Mesenchymal stem cell (in vitro differentiated cells and primary cell): Measurements from ENCODE around the gene NECTIN1.

Experiments used
- DNase-seq: peaks from one replicate; pipeline ENCODE4 v3.0.0-alpha.2; 2013
- H2AFZ ChIP-seq: one replicate; pipeline ENCODE4 v1.6.1; 2013; ENCODE audit warnings: low read depth, mild to moderate bottlenecking, control low read depth, inconsistent platforms, low read length, moderate library complexity
- H2AK5ac ChIP-seq: 2 replicates; pipeline ENCODE4 v1.6.1; 2013; ENCODE audit warnings: low read length, moderate library complexity, mild to moderate bottlenecking, inconsistent platforms; ENCODE audit not compliant: severe bottlenecking
- H2BK120ac ChIP-seq: one replicate; pipeline ENCODE4 v1.6.1; 2013; ENCODE audit warnings: low read depth, mild to moderate bottlenecking, inconsistent platforms, low read length, moderate library complexity
- H2BK12ac ChIP-seq, 2 experiments: one replicate each; pipeline ENCODE4 v1.6.1; 2013; ENCODE audit warnings: inconsistent platforms in 2 of 2, low read length in 2 of 2, mild to moderate bottlenecking in 2 of 2, moderate library complexity in 2 of 2, control low read depth in 1 of 2
- H2BK15ac ChIP-seq: one replicate; pipeline ENCODE4 v1.6.1; 2013; ENCODE audit warnings: mild to moderate bottlenecking, low read depth, inconsistent platforms; ENCODE audit not compliant: poor library complexity, severe bottlenecking
- H2BK5ac ChIP-seq: 2 replicates; pipeline ENCODE4 v1.6.1; 2013; ENCODE audit warnings: low read depth, mild to moderate bottlenecking, low read length, control low read depth, inconsistent platforms; ENCODE audit not compliant: poor library complexity, severe bottlenecking
- H3K14ac ChIP-seq, 2 experiments: one replicate each; pipeline ENCODE4 v1.6.1; 2013; ENCODE audit warnings: inconsistent platforms in 2 of 2, low read length in 2 of 2, control low read depth in 1 of 2, mild to moderate bottlenecking in 1 of 2, moderate library complexity in 1 of 2
- H3K18ac ChIP-seq, 2 experiments: one replicate each; pipeline ENCODE4 v1.6.1; 2013; ENCODE audit warnings: inconsistent platforms in 2 of 2, low read length in 2 of 2, control low read depth in 1 of 2, low read depth in 1 of 2, mild to moderate bottlenecking in 1 of 2
- H3K23ac ChIP-seq, 2 experiments: one replicate each; pipeline ENCODE4 v1.6.1; 2013; ENCODE audit warnings: inconsistent platforms in 2 of 2, low read length in 2 of 2, mild to moderate bottlenecking in 2 of 2, moderate library complexity in 2 of 2, control low read depth in 1 of 2
- H3K27ac ChIP-seq: 2 replicates; pipeline ENCODE4 v1.5.1; 2013; ENCODE audit warnings: mild to moderate bottlenecking, moderate library complexity, low read length, control low read depth, inconsistent platforms; ENCODE audit not compliant: poor library complexity, severe bottlenecking
- H3K27me3 ChIP-seq, 2 experiments: 2 replicates each; pipeline versions ENCODE4 v1.6.1 to v1.7.0; 2013; ENCODE audit warnings: low read length in 2 of 2, mild to moderate bottlenecking in 2 of 2, moderate library complexity in 2 of 2, control low read depth in 1 of 2, inconsistent platforms in 1 of 2; ENCODE audit not compliant: control insufficient read depth in 1 of 2, insufficient read depth in 1 of 2
- H3K36me3 ChIP-seq, 2 experiments: 2 replicates each; pipeline versions ENCODE4 v1.6.1 to v1.7.0; 2013; ENCODE audit warnings: low read length in 2 of 2, control low read depth in 1 of 2, inconsistent platforms in 1 of 2, low read depth in 1 of 2, mild to moderate bottlenecking in 1 of 2; ENCODE audit not compliant: insufficient read depth in 2 of 2, control insufficient read depth in 1 of 2
- H3K4ac ChIP-seq, 2 experiments: one replicate each; pipeline ENCODE4 v1.6.1; 2013; ENCODE audit warnings: inconsistent platforms in 2 of 2, low read length in 2 of 2, mild to moderate bottlenecking in 2 of 2, moderate library complexity in 2 of 2, control low read depth in 1 of 2, low read depth in 1 of 2
- H3K4me1 ChIP-seq: 2 replicates; pipeline ENCODE4 v1.6.1; 2013; ENCODE audit warnings: low read depth, low read length, control low read depth; ENCODE audit not compliant: control insufficient read depth, insufficient read depth
- H3K4me2 ChIP-seq: 2 replicates; pipeline ENCODE4 v1.6.1; 2013; ENCODE audit warnings: low read length, mild to moderate bottlenecking, inconsistent platforms; ENCODE audit not compliant: poor library complexity, severe bottlenecking
- H3K4me3 ChIP-seq, 2 experiments: 2 replicates each; pipeline versions ENCODE4 v1.5.1 to v1.7.0; 2013; ENCODE audit warnings: low read length in 2 of 2, mild to moderate bottlenecking in 2 of 2, control low read depth in 1 of 2, low read depth in 1 of 2; ENCODE audit not compliant: insufficient read depth in 1 of 2
- H3K79me1 ChIP-seq: replicated peaks from 2 replicates; pipeline ENCODE4 v1.6.1; 2013; ENCODE audit warnings: mild to moderate bottlenecking, control low read depth, low read length, inconsistent platforms; ENCODE audit not compliant: poor library complexity, severe bottlenecking
- H3K9ac ChIP-seq: 2 replicates; pipeline ENCODE4 v1.7.0; 2013; ENCODE audit warnings: mild to moderate bottlenecking, low read length, moderate library complexity
- H3K9me3 ChIP-seq: 2 replicates; pipeline ENCODE4 v1.7.0; 2013; ENCODE audit warnings: mild to moderate bottlenecking, low read length; ENCODE audit not compliant: control insufficient read depth
- H4K8ac ChIP-seq: one replicate; pipeline ENCODE4 v1.6.1; 2013; ENCODE audit warnings: inconsistent platforms, mild to moderate bottlenecking, low read length, moderate library complexity
- H4K91ac ChIP-seq: one replicate; pipeline ENCODE4 v1.6.1; 2013; ENCODE audit warnings: mild to moderate bottlenecking, low read length, inconsistent platforms
- WGBS: methylation state at CpG from one replicate; pipeline ENCODE4 v1.1.7; 2013; ENCODE audit warnings: mixed read lengths; 5-methylcytosine and 5-hydroxymethylcytosine counted together

The NECTIN1 gene

GRCh38 chr11:119608201-119608600 lies 120.8 kb downstream of the NECTIN1 start:
- Histone ChIP-seq H3K27me3 (peaks cover 0 to 15% of the 10 kb centered on the region in 2 experiments), H3K36me3 (no peaks in the 10 kb centered on the region), H2AFZ (no peak overlapping the region), H3K4me3 (no peak overlapping the region), H3K79me1 (no peaks in the 10 kb centered on the region), H4K8ac (no peak overlapping the region), H3K23ac (no peak overlapping the region), H3K27ac (no peak overlapping the region), H3K18ac (no peak overlapping the region), H2BK15ac (no peak overlapping the region), H2AK5ac (no peak overlapping the region), H3K4me1 (peaks cover 4% of the 10 kb centered on the region), H3K4ac (no peak overlapping the region), H2BK5ac (no peak overlapping the region), H3K14ac (no peak overlapping the region), H3K4me2 (no peak overlapping the region), H2BK120ac (no peak overlapping the region), H3K9me3 (peaks cover 6% of the 10 kb centered on the region), H2BK12ac (no peak overlapping the region), H4K91ac (no peak overlapping the region), H3K9ac (no peak overlapping the region)
- WGBS = 74% methylated on average over 6 of the region's 6 CpGs
- DNase-seq = no peak

GRCh38 chr11:119607726-119608125 lies 121.3 kb downstream of the NECTIN1 start:
- H4K91ac ChIP-seq = no peak overlapping the region

GRCh38 chr11:119605137-119605665 lies 123.8 kb downstream of the NECTIN1 start:
- H3K9ac ChIP-seq = no peak overlapping the region
- H2BK12ac ChIP-seq = peak overlapping the region in 1 of 2 experiments; percentile 23
- H2BK5ac ChIP-seq = no peak overlapping the region
- H3K9me3 ChIP-seq = no peaks in the 10 kb centered on the region
- no peak overlapping the region for H3K27ac ChIP-seq
- H2BK15ac ChIP-seq = no peak overlapping the region
- H2AFZ ChIP-seq = no peak overlapping the region
- H3K4ac ChIP-seq = no peak overlapping the region
- no peak overlapping the region for H3K4me3 ChIP-seq
- H3K23ac ChIP-seq = no peak overlapping the region
- no peak overlapping the region for H3K4me2 ChIP-seq
- H3K18ac ChIP-seq = no peak overlapping the region
- peaks cover 6% of the 10 kb centered on the region for H3K4me1 ChIP-seq
- H2BK120ac ChIP-seq = no peak overlapping the region
- no peaks in the 10 kb centered on the region for H3K79me1 ChIP-seq
- no peak overlapping the region for H3K14ac ChIP-seq
- H3K27me3 ChIP-seq = peaks cover 0 to 15% of the 10 kb centered on the region in 2 experiments
- H4K8ac ChIP-seq = no peak overlapping the region
- H4K91ac ChIP-seq = no peak overlapping the region
- no peak overlapping the region for H2AK5ac ChIP-seq
- no peak for DNase-seq
- WGBS = 84% methylated on average over 16 of the region's 17 CpGs
- H3K36me3 ChIP-seq = no peaks in the 10 kb centered on the region

More at GRCh38 chr11:119607726-119608125, 121.3 kb downstream of the NECTIN1 start:
- Histone ChIP-seq H3K4me1 (peaks cover 4% of the 10 kb centered on the region), H3K27ac (no peak overlapping the region), H3K18ac (no peak overlapping the region), H2AK5ac (no peak overlapping the region), H3K27me3 (peaks cover 0 to 15% of the 10 kb centered on the region in 2 experiments), H2BK120ac (no peak overlapping the region), H3K14ac (no peak overlapping the region), H3K9me3 (peaks cover 4% of the 10 kb centered on the region), H3K36me3 (no peaks in the 10 kb centered on the region), H3K4ac (no peak overlapping the region), H3K23ac (no peak overlapping the region), H2AFZ (no peak overlapping the region), H2BK15ac (no peak overlapping the region), H3K4me2 (no peak overlapping the region), H2BK12ac (no peak overlapping the region), H4K8ac (no peak overlapping the region), H2BK5ac (no peak overlapping the region), H3K4me3 (no peak overlapping the region), H3K9ac (no peak overlapping the region), H3K79me1 (no peaks in the 10 kb centered on the region)
- no peak for DNase-seq
- WGBS = 32% methylated on average over 5 of the region's 5 CpGs

GRCh38 chr11:119602745-119603373 lies 126.1 kb downstream of the NECTIN1 start:
- DNase-seq = no peak
- no peak overlapping the region for H3K18ac ChIP-seq
- H2BK12ac ChIP-seq = no peak overlapping the region
- H3K4me2 ChIP-seq = no peak overlapping the region
- no peak overlapping the region for H3K27ac ChIP-seq
- peaks cover 15% of the 10 kb centered on the region for H3K4me1 ChIP-seq
- no peak overlapping the region for H3K4ac ChIP-seq
- H4K91ac ChIP-seq = no peak overlapping the region
- no peaks in the 10 kb centered on the region for H3K79me1 ChIP-seq
- no peaks in the 10 kb centered on the region for H3K9me3 ChIP-seq
- no peak overlapping the region for H3K14ac ChIP-seq
- H3K23ac ChIP-seq = no peak overlapping the region
- H3K36me3 ChIP-seq = no peaks in the 10 kb centered on the region
- peaks cover 0 to 5% of the 10 kb centered on the region in 2 experiments for H3K27me3 ChIP-seq
- H2BK5ac ChIP-seq = no peak overlapping the region
- H4K8ac ChIP-seq = no peak overlapping the region
- H2BK120ac ChIP-seq = no peak overlapping the region
- H3K4me3 ChIP-seq = no peak overlapping the region
- 81% methylated on average over 28 of the region's 28 CpGs for WGBS
- H2AK5ac ChIP-seq = no peak overlapping the region
- H2BK15ac ChIP-seq = no peak overlapping the region
- H3K9ac ChIP-seq = no peak overlapping the region
- H2AFZ ChIP-seq = no peak overlapping the region
